HCT116 (cell line): ENCODE measurements around the gene TENM4. TPM values are rescaled to one million over a fixed set of nuclear protein-coding genes. Genes with fewer than 3 reads are reported as not detected.

ENCODE experiments used
- ATAC-seq: fragments of 200-7000 bp; cut with Tn5 transposase; 2 replicates; pipeline ENCODE4 v1.9.1; 2020; ENCODE audit warnings: mild to moderate bottlenecking, moderate library complexity
- BruUV-seq: library from RNA; stranded (reverse); fragments of 400-500 nt; replicated peaks from 2 replicates; lab custom pipeline; 2021; lab: Mats Ljungman, UMichigan
- CTCF ChIA-PET: fragments of 300-600 bp; sonication (Branson Sonifier 250); formaldehyde crosslinking; loops from one replicate; lab custom pipeline; 2021; ENCODE audit warnings: antibody characterized with exemption; lab: Charles Lee
- POLR2A ChIA-PET: fragments of 300-600, 350-600 bp; sonication (Branson Sonifier 250); formaldehyde crosslinking; loops from one replicate; lab custom pipeline; 2021; ENCODE audit warnings: antibody characterized with exemption; lab: Charles Lee
- RAD21 ChIA-PET, 2 experiments: fragments of 300-600 bp; sonication (Branson Sonifier 250); formaldehyde crosslinking; loops; one replicate each; lab custom pipeline; 2023; ENCODE audit warnings: low total read pairs in 2 of 2; ENCODE audit not compliant: uncharacterized antibody in 2 of 2, unreplicated experiment in 2 of 2, low non-redundant PET in 1 of 2; lab: Charles Lee
- DNase-seq: peaks from one replicate; pipeline ENCODE4 v3.0.0-alpha.2; 2010; ENCODE audit warnings: low read depth, low spot score
- H2AFZ ChIP-seq: fragments of 200-600 bp; shearing (Covaris generic), sonication (generic); 2 replicates; pipeline ENCODE4 v1.6.1; 2017; ENCODE audit warnings: low read depth, mixed run types, mixed read lengths, antibody characterized with exemption, low read length; ENCODE audit not compliant: poor library complexity, severe bottlenecking
- H3K27ac ChIP-seq: 2 replicates; pipeline ENCODE4 v1.5.1; 2012; ENCODE audit warnings: low read depth, low read length
- H3K27me3 ChIP-seq: fragments of 200-600 bp; sonication (generic); 2 replicates; pipeline ENCODE4 v1.6.1; 2016; ENCODE audit warnings: mixed run types, low read length, mixed read lengths; ENCODE audit not compliant: insufficient read depth
- H3K36me3 ChIP-seq, 2 experiments: fragments of 200-500 bp in 1 of 2; fragments of 200-600 bp in 1 of 2; sonication (Bioruptor generic) in 1 of 2; sonication (generic) in 1 of 2; 2 replicates each; pipeline versions ENCODE4 v1.5.1 to v1.6.1; 2014 to 2016; ENCODE audit warnings: low read length in 2 of 2, inconsistent platforms in 1 of 2, mixed read lengths in 1 of 2, mixed run types in 1 of 2; ENCODE audit not compliant: insufficient read depth in 2 of 2, control insufficient read depth in 1 of 2
- H3K4me1 ChIP-seq, 2 experiments: fragments of 200-600 bp in 1 of 2; sonication (generic) in 1 of 2; 2 replicates each; pipeline versions ENCODE4 v1.5.1 to v1.6.1; 2012 to 2017; ENCODE audit warnings: low read length in 2 of 2, inconsistent platforms in 1 of 2, mild to moderate bottlenecking in 1 of 2, mixed read lengths in 1 of 2, mixed run types in 1 of 2, moderate library complexity in 1 of 2; ENCODE audit not compliant: insufficient read depth in 2 of 2, control insufficient read depth in 1 of 2
- H3K4me2 ChIP-seq: fragments of 200-600 bp; sonication (generic); 2 replicates; pipeline ENCODE4 v1.6.1; 2017; ENCODE audit warnings: mixed run types, low read length, mixed read lengths
- H3K4me3 ChIP-seq, 2 experiments: fragments of 200-600 bp in 1 of 2; sonication (generic) in 1 of 2; replicated peaks in 1 of 2; 2 replicates each; pipeline ENCODE4 v1.5.1; 2011 to 2016; ENCODE audit warnings: low read length in 2 of 2, control low read depth in 1 of 2, low read depth in 1 of 2, mild to moderate bottlenecking in 1 of 2, mixed read lengths in 1 of 2, mixed run types in 1 of 2
- H3K79me2 ChIP-seq: fragments of 200-600 bp; sonication (generic); 2 replicates; pipeline ENCODE4 v1.6.1; 2017; ENCODE audit warnings: mild to moderate bottlenecking, mixed run types, low read length, moderate library complexity, mixed read lengths; ENCODE audit not compliant: insufficient read depth
- H3K9ac ChIP-seq: fragments of 200-600 bp; sonication (generic); 2 replicates; pipeline ENCODE4 v1.6.1; 2016; ENCODE audit warnings: low read length, mixed read lengths
- H3K9me2 ChIP-seq: fragments of 200-600 bp; sonication (generic), shearing (Covaris generic); 2 replicates; pipeline ENCODE4 v1.6.1; 2017; ENCODE audit warnings: mixed run types, mild to moderate bottlenecking, moderate library complexity; ENCODE audit not compliant: insufficient read depth
- H3K9me3 ChIP-seq, 2 experiments: fragments of 200-500 bp in 1 of 2; fragments of 200-600 bp in 1 of 2; sonication (Bioruptor generic) in 1 of 2; sonication (generic) in 1 of 2; 2 replicates each; pipeline ENCODE4 v1.6.1; 2014 to 2017; ENCODE audit warnings: low read length in 2 of 2, mixed read lengths in 2 of 2, inconsistent platforms in 1 of 2, low read depth in 1 of 2, mild to moderate bottlenecking in 1 of 2, mixed run types in 1 of 2, moderate library complexity in 1 of 2; ENCODE audit not compliant: control insufficient read depth in 1 of 2, insufficient read depth in 1 of 2
- H4K20me1 ChIP-seq: fragments of 200-600 bp; sonication (generic), shearing (Covaris generic); 2 replicates; pipeline ENCODE4 v1.6.1; 2017; ENCODE audit warnings: mixed run types, mild to moderate bottlenecking, moderate library complexity; ENCODE audit not compliant: insufficient read depth
- CBX3 ChIP-seq: IDR thresholded peaks from 2 replicates; pipeline ENCODE4 v1.6.1; 2012; ENCODE audit warnings: low read depth
- EGR1 ChIP-seq: IDR thresholded peaks from 2 replicates; pipeline ENCODE4 v1.6.1; 2012; ENCODE audit warnings: low read depth
- EZH2phosphoT487 ChIP-seq: fragments of 200-600 bp; IDR thresholded peaks from 2 replicates; pipeline ENCODE4 v1.6.1; 2018; ENCODE audit warnings: antibody characterized with exemption, borderline replicate concordance
- JUND ChIP-seq: IDR thresholded peaks from 2 replicates; pipeline ENCODE4 v1.6.1; 2012
- MAX ChIP-seq: IDR thresholded peaks from 2 replicates; pipeline ENCODE4 v1.6.1; 2012
- RAD21 ChIP-seq: IDR thresholded peaks from 2 replicates; pipeline ENCODE4 v1.6.1; 2012; ENCODE audit warnings: low read depth, mild to moderate bottlenecking
- SIN3A ChIP-seq: IDR thresholded peaks from 2 replicates; pipeline ENCODE4 v1.6.1; 2012; ENCODE audit warnings: low read depth
- SRF ChIP-seq: IDR thresholded peaks from 2 replicates; pipeline ENCODE4 v1.6.1; 2012; ENCODE audit warnings: low read depth
- YY1 ChIP-seq: IDR thresholded peaks from 2 replicates; pipeline ENCODE4 v1.6.1; 2011; ENCODE audit warnings: low read length, low read depth, moderate library complexity, mild to moderate bottlenecking; ENCODE audit not compliant: insufficient replicate concordance; ENCODE audit errors: extremely low read depth
- ZFX ChIP-seq: fragments of 450-650 bp; IDR thresholded peaks from 2 replicates; pipeline ENCODE4 v1.6.1; 2017
- intact Hi-C: fragments of 100-400 bp; cut with micrococcal nuclease; formaldehyde crosslinking; loops from 2 replicates; pipeline ENCODE4 v1.10.0; 2022
- total RNA-seq: library from RNA; stranded (reverse); gene quantifications from one replicate; pipeline ENCODE4 v1.2.1, GENCODE V29; 2021; ENCODE audit not compliant: unreplicated experiment
- TF ChIP-seq, protein P1 (sequence below): IDR thresholded peaks from 2 replicates; pipeline ENCODE4 v1.6.1; 2012

Gene TENM4
- total RNA-seq, 1 experiment from 2014 or later: 0.05 TPM

- H3K9me2 ChIP-seq: no peaks in the 10 kb centered on the region
- H3K27me3 ChIP-seq: 0 out of 2 replicates have a peak, but pooled peaks cover 12% of the 10 kb centered on the region
- H3K4me3 ChIP-seq: no peak overlapping the region
- RAD21 ChIA-PET: no interaction called here
- H4K20me1 ChIP-seq: no peaks in the 10 kb centered on the region
- POLR2A ChIA-PET: no interaction called here
- no peaks in the 10 kb centered on the region for H3K4me1 ChIP-seq
- CTCF ChIA-PET: no interaction called here
- no peak overlapping the region for H3K9ac ChIP-seq
- no peaks in the 10 kb centered on the region for H3K79me2 ChIP-seq
- no peak overlapping the region for H3K4me2 ChIP-seq
- no peaks in the 10 kb centered on the region for H3K36me3 ChIP-seq
- no peak for DNase-seq
- 0 out of 2 replicates have a peak, but pooled peaks have one; percentile 36 for ATAC-seq
- no peak overlapping the region for H3K27ac ChIP-seq
- H3K9me3 ChIP-seq: no peaks in the 10 kb centered on the region
- TF ChIP-seq JUND (no peak), EGR1 (no peak), CBX3 (no peak), YY1 (no peak), MAX (no peak), SRF (no peak), EZH2phosphoT487 (no peak), ZFX (no peak)
- TF ChIP-seq, protein P1, sequence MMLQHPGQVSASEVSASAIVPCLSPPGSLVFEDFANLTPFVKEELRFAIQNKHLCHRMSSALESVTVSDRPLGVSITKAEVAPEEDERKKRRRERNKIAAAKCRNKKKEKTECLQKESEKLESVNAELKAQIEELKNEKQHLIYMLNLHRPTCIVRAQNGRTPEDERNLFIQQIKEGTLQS: no peak
- BruUV-seq: no TSS peak
- H2AFZ ChIP-seq: no peak overlapping the region
- intact Hi-C loops: no loop called here
These were observed 617.9 kb downstream of the TENM4 start for GRCh38 chr11:78822931-78823423.

GRCh38 chr11:78821371-78822306, 619.2 kb downstream of the TENM4 start:
- POLR2A ChIA-PET: no interaction called here

More at GRCh38 chr11:78821371-78822306, 619.2 kb downstream of the TENM4 start:
- no peaks in the 10 kb centered on the region for H3K79me2 ChIP-seq
- no peak overlapping the region for H2AFZ ChIP-seq
- H3K9me2 ChIP-seq: no peaks in the 10 kb centered on the region
- no peak overlapping the region for H3K4me2 ChIP-seq
- RAD21 ChIA-PET: no interaction called here
- no peaks in the 10 kb centered on the region for H4K20me1 ChIP-seq
- no peak overlapping the region for H3K4me3 ChIP-seq
- no peaks in the 10 kb centered on the region for H3K36me3 ChIP-seq
- BruUV-seq: no TSS peak
- H3K27ac ChIP-seq: no peak overlapping the region
- CTCF ChIA-PET: no interaction called here
- ATAC-seq (no peak), DNase-seq (no peak)
- no peaks in the 10 kb centered on the region for H3K4me1 ChIP-seq
- intact Hi-C loops: no loop called here
- no peak overlapping the region for H3K9ac ChIP-seq
- 0 out of 2 replicates have a peak, but pooled peaks cover 17% of the 10 kb centered on the region for H3K27me3 ChIP-seq
- H3K9me3 ChIP-seq: no peaks in the 10 kb centered on the region
- TF ChIP-seq YY1 (no peak), SIN3A (no peak), EGR1 (no peak), RAD21 (no peak)
